Vagina (tissue), 2 donors: Measurements from ENCODE around the gene CAPN15. TPM values are rescaled to one million over a fixed set of nuclear protein-coding genes. Genes with fewer than 3 reads are reported as not detected.
A peak's percentile ranks its signal among the peaks of the same experiment; 100 is the strongest.

Source experiments
- DNase-seq, 2 donors: peaks; one replicate each; pipeline ENCODE4 v3.0.0-alpha.2; 2017; ENCODE audit errors: extremely low spot score in 2 of 2
- H3K27ac ChIP-seq: fragments of 200-600 bp; sonication (generic); one replicate; pipeline ENCODE4 v1.5.1; 2019
- H3K27me3 ChIP-seq: fragments of 200-600 bp; sonication (generic); one replicate; pipeline ENCODE4 v1.5.1; 2019
- H3K36me3 ChIP-seq, 2 donors: fragments of 200-600 bp; sonication (generic); one replicate each; pipeline ENCODE4 v1.5.1; 2017 to 2019
- H3K4me1 ChIP-seq: fragments of 200-600 bp; sonication (generic); one replicate; pipeline ENCODE4 v1.5.1; 2019
- H3K4me3 ChIP-seq, 2 donors: fragments of 200-600 bp; sonication (generic); 1 replicate in 1 of 2; 2 replicates in 1 of 2; pipeline ENCODE4 v1.5.1; 2016 to 2019
- H3K9me3 ChIP-seq: fragments of 200-600 bp; sonication (generic); one replicate; pipeline ENCODE4 v1.5.1; 2019
- CTCF ChIP-seq, 3 experiments: fragments of 450-650 bp in 2 of 3; fragments of 200-600 bp in 1 of 3; sonication (generic) in 1 of 3; IDR thresholded peaks; one replicate each; pipeline ENCODE4 v1.5.1; 2017 to 2019; ENCODE audit warnings: antibody characterized with exemption in 3 of 3, mild to moderate bottlenecking in 2 of 3, moderate library complexity in 2 of 3
- POLR2A ChIP-seq, 2 donors: fragments of 450-650 bp; IDR thresholded peaks; one replicate each; pipeline ENCODE4 v1.6.1; 2017; ENCODE audit warnings: antibody characterized with exemption in 2 of 2, mild to moderate bottlenecking in 2 of 2, moderate library complexity in 2 of 2
- POLR2AphosphoS5 ChIP-seq, 2 donors: sonication (generic); formaldehyde crosslinking; IDR thresholded peaks; one replicate each; pipeline ENCODE4 v1.9.0; 2017; ENCODE audit warnings: antibody characterized with exemption in 2 of 2, mild to moderate bottlenecking in 2 of 2, low read depth in 1 of 2; ENCODE audit not compliant: insufficient read depth in 1 of 2
- intact Hi-C: fragments of 100-400 bp; cut with DNase I; formaldehyde crosslinking; loops from one replicate; pipeline ENCODE4 v1.15.1; 2023
- total RNA-seq: library from RNA; depleted of rRNA; stranded (reverse); fragments of >200 nt; gene quantifications from one replicate; pipeline ENCODE4 v1.2.3, GENCODE V29; 2016

CAPN15 gene
- total RNA-seq, 1 donor from 2014 or later, result 38.3 TPM

- no peaks in the 10 kb centered on the region for H3K36me3 ChIP-seq
- DNase-seq, result no peak
- H3K9me3 ChIP-seq, result no peaks in the 10 kb centered on the region
- no peak for TF ChIP-seq POLR2AphosphoS5 (IDR thresholded peaks at IDR 0.05; ENCODE audit: insufficient read depth in 1 of 2, low read depth in 1 of 2)
- no peak overlapping the region for H3K27ac ChIP-seq
- H3K27me3 ChIP-seq, result no peaks in the 10 kb centered on the region
- intact Hi-C loops, result no loop called here
- no peak overlapping the region for H3K4me3 ChIP-seq
- peaks cover 43% of the 10 kb centered on the region for H3K4me1 ChIP-seq
Observed at GRCh38 chr16:564690-565418, 37.3 kb downstream of the CAPN15 start.

GRCh38 chr16:565419-566330 lies 38.2 kb downstream of the CAPN15 start:
- H3K9me3 ChIP-seq, result no peaks in the 10 kb centered on the region
- no peaks in the 10 kb centered on the region for H3K36me3 ChIP-seq
- intact Hi-C loops, result no loop called here
- H3K4me1 ChIP-seq, result peaks cover 47% of the 10 kb centered on the region
- no peak overlapping the region for H3K27ac ChIP-seq
- H3K4me3 ChIP-seq, result peak overlapping the region in 1 of 2 donors; percentile 38
- TF ChIP-seq POLR2A (IDR thresholded peaks at IDR 0.05), result no peak
- no peak for TF ChIP-seq CTCF (IDR thresholded peaks at IDR 0.05)
- TF ChIP-seq POLR2AphosphoS5 (IDR thresholded peaks at IDR 0.05; ENCODE audit: insufficient read depth in 1 of 2, low read depth in 1 of 2), result no peak
- H3K27me3 ChIP-seq, result no peaks in the 10 kb centered on the region
- DNase-seq, result no peak

GRCh38 chr16:566475-567372 lies 39.2 kb downstream of the CAPN15 start, which contains the start of gene NHLRC4:
TSS of gene NHLRC4 (plus strand) at chr16:567005. CDS start at chr16:568048, 1,043 bp downstream.
- Histone ChIP-seq H3K27ac (peak within 1 kb of the TSS; percentile 30), H3K27me3 (no peaks in the 10 kb centered on the region), H3K4me1 (peaks cover 50% of the 10 kb centered on the region), H3K4me3 (peak within 1 kb of the TSS; percentile 20 to 38), H3K36me3 (no peaks in the 10 kb centered on the region), H3K9me3 (no peaks in the 10 kb centered on the region)
- intact Hi-C loops, result no loop called here
- no peak for TF ChIP-seq CTCF (IDR thresholded peaks at IDR 0.05)
- TF ChIP-seq POLR2AphosphoS5 (IDR thresholded peaks at IDR 0.05; ENCODE audit: insufficient read depth in 1 of 2, low read depth in 1 of 2), result peak in 1 of 2 donors; percentile 13
- no peak for TF ChIP-seq POLR2A (IDR thresholded peaks at IDR 0.05)
- DNase-seq, result no peak

GRCh38 chr16:567373-568256 lies 40.1 kb downstream of the CAPN15 start:
- intact Hi-C loops, result no loop called here
- TF ChIP-seq POLR2A (IDR thresholded peaks at IDR 0.05) (no peak), POLR2AphosphoS5 (IDR thresholded peaks at IDR 0.05; ENCODE audit: insufficient read depth in 1 of 2, low read depth in 1 of 2) (no peak), CTCF (IDR thresholded peaks at IDR 0.05) (no peak)
- DNase-seq, result no peak
- Histone ChIP-seq H3K9me3 (no peaks in the 10 kb centered on the region), H3K27me3 (no peaks in the 10 kb centered on the region), H3K4me1 (peaks cover 50% of the 10 kb centered on the region), H3K27ac (no peak overlapping the region), H3K4me3 (peak overlapping the region; percentile 20 to 38), H3K36me3 (no peaks in the 10 kb centered on the region)
